Effector memory CD4-positive, alpha-beta T cell (primary cell): ENCODE data around the gene ERRFI1.
"Not testable (repeated sequence)": the region's sequence is repeated elsewhere in the genome, so short reads cannot be mapped to it uniquely, and the experiment has no call there.

Experiments
- DNase-seq, 3 donors: peaks; one replicate each; pipeline ENCODE4 v3.0.0-alpha.2; 2020
- H3K27ac ChIP-seq: 2 replicates; pipeline ENCODE4 v1.7.0; 2013; ENCODE audit warnings: mild to moderate bottlenecking, low read length, moderate library complexity; ENCODE audit not compliant: insufficient read depth, poor library complexity, severe bottlenecking
- H3K27me3 ChIP-seq: replicated peaks from 2 replicates; pipeline ENCODE4 v1.7.0; 2013; ENCODE audit warnings: mild to moderate bottlenecking, low read length; ENCODE audit not compliant: insufficient read depth, control insufficient read depth, poor library complexity, severe bottlenecking
- H3K36me3 ChIP-seq: 2 replicates; pipeline ENCODE4 v1.7.0; 2013; ENCODE audit warnings: mild to moderate bottlenecking, low read length, moderate library complexity; ENCODE audit not compliant: control insufficient read depth, insufficient read depth
- H3K4me1 ChIP-seq: 2 replicates; pipeline ENCODE4 v1.7.0; 2013; ENCODE audit warnings: low read length, mild to moderate bottlenecking; ENCODE audit not compliant: control insufficient read depth, insufficient read depth, poor library complexity, severe bottlenecking
- H3K4me3 ChIP-seq: 2 replicates; pipeline ENCODE4 v1.7.0; 2013; ENCODE audit warnings: low read length, low read depth, mild to moderate bottlenecking; ENCODE audit not compliant: insufficient read depth, poor library complexity, severe bottlenecking
- H3K9me3 ChIP-seq: 2 replicates; pipeline ENCODE4 v1.7.0; 2013; ENCODE audit warnings: mild to moderate bottlenecking, low read length, moderate library complexity; ENCODE audit not compliant: control insufficient read depth
- total RNA-seq, 3 donors: gene quantifications; one replicate each; lab custom pipeline; 2026; lab: John Stamatoyannopoulos, UW

ERRFI1 gene, protein sequence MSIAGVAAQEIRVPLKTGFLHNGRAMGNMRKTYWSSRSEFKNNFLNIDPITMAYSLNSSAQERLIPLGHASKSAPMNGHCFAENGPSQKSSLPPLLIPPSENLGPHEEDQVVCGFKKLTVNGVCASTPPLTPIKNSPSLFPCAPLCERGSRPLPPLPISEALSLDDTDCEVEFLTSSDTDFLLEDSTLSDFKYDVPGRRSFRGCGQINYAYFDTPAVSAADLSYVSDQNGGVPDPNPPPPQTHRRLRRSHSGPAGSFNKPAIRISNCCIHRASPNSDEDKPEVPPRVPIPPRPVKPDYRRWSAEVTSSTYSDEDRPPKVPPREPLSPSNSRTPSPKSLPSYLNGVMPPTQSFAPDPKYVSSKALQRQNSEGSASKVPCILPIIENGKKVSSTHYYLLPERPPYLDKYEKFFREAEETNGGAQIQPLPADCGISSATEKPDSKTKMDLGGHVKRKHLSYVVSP
- total RNA-seq = 2.9 to 9.0 (median 5.9) reads per million in 3 donors

DNA sequence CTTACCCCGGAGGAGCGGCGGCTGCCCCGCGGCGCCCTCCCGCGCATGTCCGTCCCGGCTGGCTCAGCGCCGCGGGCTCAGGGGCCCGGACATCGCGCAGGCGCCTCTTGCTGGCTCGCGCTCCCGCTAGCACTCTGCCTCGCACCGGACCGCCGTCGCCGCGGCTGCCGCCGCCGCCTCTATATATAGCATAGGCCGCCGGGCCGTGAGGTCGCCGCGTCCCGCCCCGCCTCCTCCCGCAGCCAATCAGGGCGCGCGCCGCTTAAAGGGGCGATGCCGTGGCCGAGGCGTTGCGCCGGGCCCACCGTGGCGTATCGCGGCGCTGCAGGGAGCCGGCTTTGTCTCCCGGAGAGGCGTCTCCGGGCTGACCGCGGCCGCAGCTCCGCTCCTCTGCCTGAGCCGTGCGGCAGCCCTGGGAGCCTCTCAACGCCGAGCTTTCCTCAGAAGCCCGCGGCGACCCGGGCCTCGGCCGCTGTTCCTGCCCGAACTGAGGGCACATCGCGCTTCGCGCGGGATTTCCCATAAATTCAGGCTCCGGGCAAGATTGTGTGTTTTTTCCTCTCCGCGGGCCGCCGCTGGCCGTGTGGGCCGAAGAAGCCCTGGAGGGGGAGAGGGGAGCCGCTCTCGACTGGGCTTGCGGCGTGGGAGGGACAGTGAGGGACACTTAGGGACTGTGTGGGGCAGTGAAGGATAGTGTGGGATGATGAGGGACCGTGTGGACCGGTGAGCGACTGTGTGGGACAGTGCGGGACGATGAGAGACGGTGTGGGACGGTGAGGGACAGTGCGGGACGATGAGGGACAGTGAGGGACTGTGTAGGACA, at the start of gene ERRFI1:
TSS of gene ERRFI1 (minus strand) at position 157 of the 823 bp plus-strand sequence. CDS start 10,690 bp downstream, outside the sequence.
- no peaks in the 10 kb centered on the region for H3K9me3 ChIP-seq
- peaks cover 11% of the 10 kb centered on the region for H3K4me1 ChIP-seq
- no peak within 1 kb of the TSS for H3K27ac ChIP-seq
- DNase-seq = peak; percentile 77 to 83 (median 83)
- peaks cover 4% of the 10 kb centered on the region for H3K27me3 ChIP-seq
- H3K36me3 ChIP-seq = no peaks in the 10 kb centered on the region
- H3K4me3 ChIP-seq = peak within 1 kb of the TSS; percentile 33

DNA sequence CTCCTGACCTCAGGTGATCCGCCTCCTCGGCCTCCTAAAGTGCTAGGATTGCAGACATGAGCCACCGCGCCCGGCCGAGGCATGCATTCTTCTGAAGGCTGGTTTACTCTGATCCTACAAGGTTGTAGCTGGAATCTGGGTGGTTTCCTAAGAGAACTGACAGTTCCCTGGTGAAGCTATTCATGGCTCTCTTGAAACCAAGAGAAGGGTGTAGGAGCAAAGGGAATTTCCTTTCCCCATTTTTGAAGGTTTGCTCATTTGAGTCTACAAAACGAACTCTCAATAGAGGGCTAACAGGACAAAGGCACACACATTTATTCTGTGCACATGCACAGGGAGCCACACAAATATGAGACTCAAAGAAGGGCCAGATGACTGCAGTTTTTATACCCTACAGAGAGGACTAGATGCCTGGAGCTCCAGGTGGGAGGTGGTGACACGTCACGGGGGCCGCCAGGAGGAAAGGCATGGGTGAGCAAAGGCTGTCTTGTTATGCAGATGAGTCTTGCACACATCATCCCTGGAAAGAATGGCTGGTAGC, 49.5 kb upstream of the ERRFI1 start:
- Histone ChIP-seq H3K27me3 (no peaks in the 10 kb centered on the region), H3K36me3 (no peaks in the 10 kb centered on the region), H3K27ac (no peak overlapping the region), H3K4me3 (no peak overlapping the region), H3K4me1 (no peaks in the 10 kb centered on the region), H3K9me3 (no peaks in the 10 kb centered on the region)
- no peak for DNase-seq

DNA sequence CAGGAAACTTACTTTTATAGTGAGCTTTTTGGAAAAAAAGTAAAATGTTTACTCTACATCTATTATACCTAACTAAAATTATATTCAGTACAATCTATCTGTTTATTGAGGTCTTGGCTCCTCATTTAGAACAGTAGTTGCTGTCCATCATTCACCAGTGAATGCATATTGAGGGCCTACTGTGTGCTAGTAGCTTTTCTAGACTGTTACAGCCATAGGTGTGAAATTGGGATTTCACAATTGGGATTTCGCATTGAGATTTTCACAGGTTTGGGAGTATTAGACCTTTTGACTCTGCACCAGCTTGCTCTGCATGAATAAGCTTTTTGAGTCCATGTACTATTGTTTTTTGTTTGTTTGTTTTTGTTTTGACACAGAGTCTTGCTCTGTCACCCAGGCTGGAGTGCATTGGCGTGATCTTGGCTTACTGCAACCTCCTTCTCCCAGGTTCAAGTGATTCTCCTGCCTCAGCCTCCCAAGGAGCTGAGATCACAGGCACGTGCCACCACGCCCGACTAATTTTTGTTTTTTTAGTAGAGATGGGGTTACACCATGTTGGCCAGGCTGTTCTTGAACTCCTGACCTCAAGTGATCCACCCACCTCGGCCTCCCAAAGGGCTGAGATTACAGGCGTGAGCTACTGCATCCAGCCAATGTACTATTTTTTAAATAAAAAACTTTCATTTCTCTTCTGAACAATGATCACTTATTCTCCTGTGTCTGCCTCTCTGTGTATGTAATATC, 47.2 kb upstream of the ERRFI1 start:
- Histone ChIP-seq H3K4me1 (no peaks in the 10 kb centered on the region), H3K27ac (no peak overlapping the region), H3K36me3 (no peaks in the 10 kb centered on the region), H3K9me3 (no peaks in the 10 kb centered on the region), H3K27me3 (no peaks in the 10 kb centered on the region), H3K4me3 (no peak overlapping the region)
- DNase-seq = no peak

DNA sequence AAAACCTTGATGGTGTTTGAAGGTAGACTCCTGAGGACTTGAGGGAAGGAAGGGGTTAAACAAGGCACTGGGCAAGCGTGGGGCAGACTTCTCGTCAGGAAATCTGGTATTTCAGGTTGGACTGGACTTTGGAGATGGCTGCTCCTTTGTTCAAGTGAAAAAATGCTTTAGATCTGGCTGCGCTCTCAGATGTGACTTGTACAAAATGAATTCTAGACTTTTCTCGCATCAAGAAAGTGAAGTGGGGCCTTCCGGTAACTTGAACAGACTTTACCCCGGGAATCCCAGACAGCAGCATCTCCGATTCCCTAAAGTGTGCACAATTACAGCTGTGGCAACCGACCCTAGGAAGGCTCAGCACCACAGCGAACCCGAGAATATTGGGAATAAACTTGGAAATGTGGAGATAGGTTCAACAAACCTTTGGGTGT, 44.3 kb upstream of the ERRFI1 start:
- no peak for DNase-seq
- Histone ChIP-seq H3K27ac (no peak overlapping the region), H3K27me3 (no peaks in the 10 kb centered on the region), H3K36me3 (no peaks in the 10 kb centered on the region), H3K4me1 (no peaks in the 10 kb centered on the region), H3K4me3 (no peak overlapping the region), H3K9me3 (no peaks in the 10 kb centered on the region)

DNA sequence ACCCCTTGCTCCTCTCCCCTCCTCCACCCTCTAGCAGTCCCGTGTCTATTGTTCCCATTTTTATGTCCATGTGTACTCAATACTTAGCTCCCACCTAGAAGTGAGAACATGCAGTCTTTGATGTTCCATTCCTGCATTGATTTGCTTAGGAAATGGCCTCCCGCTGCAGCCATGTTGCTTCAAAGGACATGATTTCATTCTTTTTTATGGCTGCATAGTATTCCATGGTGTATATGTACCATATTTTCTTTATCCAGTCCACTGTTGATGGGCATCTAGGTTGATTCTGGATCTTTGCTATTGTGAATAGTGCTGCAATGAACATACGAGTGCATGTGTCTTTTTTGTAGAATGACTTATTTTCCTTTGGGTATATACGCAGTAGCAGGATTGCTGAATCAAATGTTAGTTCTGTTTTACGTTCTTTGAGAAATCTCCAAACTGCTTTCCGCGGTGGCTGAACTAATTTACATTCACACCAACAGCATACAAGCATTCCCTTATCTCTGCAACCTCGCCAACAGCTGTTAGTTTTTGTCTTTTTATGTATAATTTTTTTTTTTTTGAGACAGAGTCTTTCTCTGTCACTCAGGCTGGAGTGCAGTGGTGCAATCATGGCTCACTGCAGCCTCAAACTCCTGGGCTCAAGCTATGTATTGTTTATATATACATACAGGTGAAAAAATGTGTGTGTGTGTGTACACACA, 43.7 kb upstream of the ERRFI1 start:
- DNase-seq, H3K36me3 ChIP-seq, H3K27me3 ChIP-seq, H3K27ac ChIP-seq, H3K4me1 ChIP-seq, H3K9me3 ChIP-seq, H3K4me3 ChIP-seq: not testable (repeated sequence)

DNA sequence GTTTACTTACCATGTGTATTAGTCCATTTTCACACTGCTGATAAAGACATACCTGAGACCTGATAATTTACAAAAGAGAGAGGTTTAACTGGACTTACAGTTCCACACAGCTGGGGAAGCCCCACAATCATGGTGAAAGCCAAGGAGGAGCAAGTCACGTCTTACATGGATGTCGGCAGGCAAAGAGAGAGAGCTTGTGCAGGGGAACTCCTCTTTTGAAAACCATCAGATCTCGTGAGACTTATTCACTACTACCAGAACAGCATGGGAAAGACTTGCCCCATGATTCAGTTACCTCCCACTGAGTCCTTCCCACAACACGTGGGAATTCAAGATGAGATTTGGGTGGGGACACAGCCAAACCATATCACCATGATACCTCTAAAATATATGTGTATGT, 39.3 kb upstream of the ERRFI1 start:
- Histone ChIP-seq H3K36me3 (no peaks in the 10 kb centered on the region), H3K27ac (no peak overlapping the region), H3K27me3 (no peaks in the 10 kb centered on the region), H3K9me3 (no peaks in the 10 kb centered on the region), H3K4me1 (no peaks in the 10 kb centered on the region), H3K4me3 (no peak overlapping the region)
- no peak for DNase-seq

DNA sequence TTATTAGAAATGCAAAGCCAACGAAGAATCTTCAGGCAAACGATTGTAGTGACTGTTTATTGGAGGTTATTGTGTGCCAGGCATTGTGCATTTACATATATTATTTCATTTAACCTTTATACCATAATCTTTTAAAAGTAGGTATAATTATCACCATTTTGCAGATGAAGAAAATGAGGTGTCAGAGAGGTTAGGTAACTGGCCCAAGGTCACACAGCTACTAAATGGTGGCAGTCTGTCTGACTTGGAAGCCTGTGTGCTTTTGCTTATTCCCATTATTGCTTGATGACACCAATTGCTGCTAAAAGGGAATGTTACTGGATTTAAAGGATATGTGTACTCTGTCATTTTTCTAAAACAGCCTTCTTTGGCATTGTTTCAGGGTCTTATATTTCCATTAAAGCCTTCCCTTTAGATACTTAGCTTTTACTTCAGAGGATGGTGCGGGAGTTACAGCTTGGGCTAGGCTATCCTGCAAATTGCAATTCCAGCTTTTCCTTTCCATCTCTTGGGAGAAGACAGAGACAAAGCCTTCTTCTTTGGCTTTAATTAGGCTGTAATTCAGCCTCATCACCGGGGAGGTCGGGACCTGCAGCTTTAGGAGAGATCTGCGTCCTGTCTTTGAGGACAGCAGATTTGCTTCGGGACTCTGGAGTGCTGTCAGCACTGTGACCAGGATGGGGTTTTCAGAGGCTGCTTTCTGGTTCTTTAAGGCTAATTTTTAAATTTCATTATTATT, 37.4 kb upstream of the ERRFI1 start:
- H3K27me3 ChIP-seq = no peaks in the 10 kb centered on the region
- no peak overlapping the region for H3K4me3 ChIP-seq
- no peak overlapping the region for H3K27ac ChIP-seq
- DNase-seq = no peak
- no peaks in the 10 kb centered on the region for H3K9me3 ChIP-seq
- no peaks in the 10 kb centered on the region for H3K4me1 ChIP-seq
- no peaks in the 10 kb centered on the region for H3K36me3 ChIP-seq

DNA sequence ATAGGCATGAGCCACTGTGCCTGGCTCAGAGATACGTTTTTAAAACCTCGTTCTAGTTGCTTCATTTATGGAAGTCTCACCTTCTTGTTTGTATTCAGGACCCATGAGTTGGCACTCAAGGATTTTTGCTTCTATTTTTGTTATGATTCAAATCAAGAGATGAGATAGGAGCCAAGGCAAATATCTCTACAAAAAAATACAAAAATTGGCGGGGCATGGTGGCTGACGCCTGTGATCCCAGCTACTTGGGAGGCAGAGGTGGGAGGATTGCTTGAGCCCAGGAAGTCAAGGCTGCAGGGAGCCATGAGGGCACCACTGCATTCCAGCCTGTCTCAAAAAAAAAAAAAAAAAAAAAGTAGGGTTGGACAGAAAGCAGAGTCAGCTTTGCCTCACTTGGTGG, 36.8 kb upstream of the ERRFI1 start:
- H3K27ac ChIP-seq = no peak overlapping the region
- no peaks in the 10 kb centered on the region for H3K27me3 ChIP-seq
- no peak for DNase-seq
- no peaks in the 10 kb centered on the region for H3K9me3 ChIP-seq
- no peaks in the 10 kb centered on the region for H3K4me1 ChIP-seq
- H3K4me3 ChIP-seq = no peak overlapping the region
- H3K36me3 ChIP-seq = no peaks in the 10 kb centered on the region
